22Rv1 (cell line): Measurements from ENCODE around the gene METTL27.

Experiments
- H3K27ac ChIP-seq: fragments of 450-650 bp; 2 replicates; pipeline ENCODE4 v1.5.1; 2017
- CTCF ChIP-seq: fragments of 450-650 bp; IDR thresholded peaks from 2 replicates; pipeline ENCODE4 v1.5.1; 2017; ENCODE audit warnings: mild to moderate bottlenecking
- ZFX ChIP-seq: fragments of 450-650 bp; IDR thresholded peaks from 2 replicates; pipeline ENCODE4 v1.6.1; 2017; ENCODE audit warnings: antibody characterized with exemption, borderline replicate concordance

Gene METTL27

GRCh38 chr7:73828972-73829371, 13.3 kb downstream of the METTL27 start:
- TF ChIP-seq ZFX (no peak), CTCF (no peak)
- H3K27ac ChIP-seq = peak overlapping the region; percentile 100

GRCh38 chr7:73828107-73828803, 14.1 kb downstream of the METTL27 start:
- TF ChIP-seq CTCF (no peak), ZFX (no peak)
- peak overlapping the region; percentile 100 for H3K27ac ChIP-seq

GRCh38 chr7:73827567-73828106, 14.7 kb downstream of the METTL27 start:
- TF ChIP-seq CTCF (no peak), ZFX (no peak)

GRCh38 chr7:73824986-73825385, 17.3 kb downstream of the METTL27 start:
- no peak overlapping the region for H3K27ac ChIP-seq

More at GRCh38 chr7:73827567-73828106, 14.7 kb downstream of the METTL27 start:
- H3K27ac ChIP-seq = peak overlapping the region; percentile 100

GRCh38 chr7:73823873-73824592, 18.3 kb downstream of the METTL27 start:
- H3K27ac ChIP-seq = 0 out of 2 replicates have a peak overlapping the region, but pooled peaks have one; percentile 57
- TF ChIP-seq ZFX = no peak
- no peak for TF ChIP-seq CTCF

More at GRCh38 chr7:73824986-73825385, 17.3 kb downstream of the METTL27 start:
- TF ChIP-seq CTCF = no peak
- no peak for TF ChIP-seq ZFX

- TF ChIP-seq CTCF (no peak), ZFX (no peak)
- peak overlapping the region; percentile 57 for H3K27ac ChIP-seq
Observed at GRCh38 chr7:73823257-73823656, 19.1 kb downstream of the METTL27 start.
